HG02973 (cell line): ENCODE results near the gene GUCA2B.

Source experiments
- ATAC-seq: cut with Tn5 transposase; IDR thresholded peaks from one replicate; pipeline ENCODE4 v1.9.1; 2021; ENCODE audit warnings: moderate library complexity; ENCODE audit not compliant: unreplicated experiment

GUCA2B gene

GRCh38 chr1:42165511-42166210 lies 12.5 kb downstream of the GUCA2B start:
- ATAC-seq: no peak

- no peak for ATAC-seq
Observed at GRCh38 chr1:42167611-42168390, 14.6 kb downstream of the GUCA2B start.

GRCh38 chr1:42168391-42168670 lies 15.1 kb downstream of the GUCA2B start:
- no peak for ATAC-seq

GRCh38 chr1:42168763-42169162 lies 15.6 kb downstream of the GUCA2B start:
- no peak for ATAC-seq

GRCh38 chr1:42170779-42171621 lies 17.8 kb downstream of the GUCA2B start:
- ATAC-seq: no peak

GRCh38 chr1:42171679-42172266 lies 18.6 kb downstream of the GUCA2B start:
- ATAC-seq: no peak

- no peak for ATAC-seq
Observed at GRCh38 chr1:42172381-42173133, 19.3 kb downstream of the GUCA2B start.

GRCh38 chr1:42173155-42173933 lies 20.1 kb downstream of the GUCA2B start:
- no peak for ATAC-seq

GRCh38 chr1:42173961-42174735 lies 20.9 kb downstream of the GUCA2B start:
- ATAC-seq: no peak

GRCh38 chr1:42175314-42176054 lies 22.3 kb downstream of the GUCA2B start:
- no peak for ATAC-seq

- ATAC-seq: no peak
Observed at GRCh38 chr1:42176902-42177519, 23.8 kb downstream of the GUCA2B start.

- no peak for ATAC-seq
Observed at GRCh38 chr1:42177541-42177981, 24.4 kb downstream of the GUCA2B start.

GRCh38 chr1:42178249-42178648 lies 25.0 kb downstream of the GUCA2B start:
- no peak for ATAC-seq

GRCh38 chr1:42179275-42179674 lies 26.1 kb downstream of the GUCA2B start:
- no peak for ATAC-seq

GRCh38 chr1:42179900-42180329 lies 26.7 kb downstream of the GUCA2B start:
- no peak for ATAC-seq

GRCh38 chr1:42181687-42182086 lies 28.5 kb downstream of the GUCA2B start:
- ATAC-seq: no peak

- no peak for ATAC-seq
Observed at GRCh38 chr1:42183210-42183956, 30.2 kb downstream of the GUCA2B start.
